Sigmoid colon (tissue), 7 donors: ENCODE data around the gene GDF7. TPM values are rescaled to one million over a fixed set of nuclear protein-coding genes. Genes with fewer than 3 reads are reported as not detected.

Source experiments
- DNase-seq: peaks from one replicate; pipeline ENCODE4 v3.0.0-alpha.2; 2019
- H3K27ac ChIP-seq, 4 donors: fragments of 200-600 bp; sonication (generic); one replicate each; pipeline ENCODE4 v1.5.1; 2016 to 2019; ENCODE audit warnings: mild to moderate bottlenecking in 1 of 4
- H3K27me3 ChIP-seq, 3 donors: fragments of 200-600 bp; sonication (generic); one replicate each; pipeline ENCODE4 v1.5.1; 2019; ENCODE audit warnings: mild to moderate bottlenecking in 1 of 3
- H3K36me3 ChIP-seq, 4 donors: fragments of 200-600 bp; sonication (generic); one replicate each; pipeline ENCODE4 v1.5.1; 2016 to 2019
- H3K4me1 ChIP-seq, 4 donors: fragments of 200-600 bp; sonication (generic); one replicate each; pipeline ENCODE4 v1.5.1; 2017 to 2019
- H3K4me3 ChIP-seq, 4 donors: fragments of 200-600 bp; sonication (generic); one replicate each; pipeline ENCODE4 v1.5.1; 2017 to 2019; ENCODE audit warnings: mild to moderate bottlenecking in 2 of 4, moderate library complexity in 1 of 4
- H3K9me3 ChIP-seq, 4 donors: fragments of 200-600 bp in 3 of 4; sonication (generic) in 3 of 4; one replicate each; pipeline versions ENCODE4 v1.5.1 to v1.6.1; 2013 to 2019
- EP300 ChIP-seq, 4 donors: sonication (generic); formaldehyde crosslinking; IDR thresholded peaks; one replicate each; pipeline ENCODE4 v1.6.1; 2017; ENCODE audit warnings: antibody characterized with exemption in 4 of 4
- POLR2A ChIP-seq, 2 donors: fragments of 450-650 bp; IDR thresholded peaks; one replicate each; pipeline ENCODE4 v1.6.1; 2016; ENCODE audit warnings: antibody characterized with exemption in 2 of 2, mild to moderate bottlenecking in 2 of 2, moderate library complexity in 2 of 2
- POLR2AphosphoS5 ChIP-seq, 4 donors: sonication (generic); formaldehyde crosslinking; IDR thresholded peaks; one replicate each; pipeline ENCODE4 v1.6.1; 2017; ENCODE audit warnings: antibody characterized with exemption in 4 of 4
- WGBS, 2 donors: extraction: QIAGEN DNeasy Blood & Tissue Kit; methylation state at CpG; one replicate each; pipeline ENCODE4 v1.1.7; 2013; 5-methylcytosine and 5-hydroxymethylcytosine counted together
- intact Hi-C: fragments of 100-400 bp; cut with DNase I; formaldehyde crosslinking; loops from one replicate; pipeline ENCODE4 v1.15.1; 2023
- polyA plus RNA-seq, 3 donors: library from polyadenylated mRNA; stranded (reverse); fragments of 200-250 nt; gene quantifications; one replicate each; pipeline ENCODE4 v1.2.3, GENCODE V29; 2013
- total RNA-seq, 4 donors: library from RNA; depleted of rRNA; stranded (reverse); fragments of >200 nt; gene quantifications; one replicate each; pipeline ENCODE4 v1.1.0, GENCODE V29; 2016
- TF ChIP-seq, protein P1 (sequence below), 4 experiments: fragments of 450-650 bp in 3 of 4; fragments of 200-600 bp in 1 of 4; IDR thresholded peaks; one replicate each; pipeline ENCODE4 v1.5.1; 2016 to 2019; ENCODE audit warnings: antibody characterized with exemption in 4 of 4, mild to moderate bottlenecking in 3 of 4, moderate library complexity in 2 of 4
- donor health status: healthy with polysubstance abuse.
- donor health status: Bipolar disorder and iron deficiency.
- donor health status: healthy.

The GDF7 gene
- total and polyA plus RNA-seq, 7 donors: under 0.01 to 1.6 (median 0.60) TPM

GRCh38 chr2:20619624-20620024, 47.3 kb upstream of the GDF7 start:
- H3K4me3 ChIP-seq: no peak overlapping the region
- intact Hi-C loops: no loop called here
- DNase-seq: peak; percentile 71
- TF ChIP-seq, protein P1, sequence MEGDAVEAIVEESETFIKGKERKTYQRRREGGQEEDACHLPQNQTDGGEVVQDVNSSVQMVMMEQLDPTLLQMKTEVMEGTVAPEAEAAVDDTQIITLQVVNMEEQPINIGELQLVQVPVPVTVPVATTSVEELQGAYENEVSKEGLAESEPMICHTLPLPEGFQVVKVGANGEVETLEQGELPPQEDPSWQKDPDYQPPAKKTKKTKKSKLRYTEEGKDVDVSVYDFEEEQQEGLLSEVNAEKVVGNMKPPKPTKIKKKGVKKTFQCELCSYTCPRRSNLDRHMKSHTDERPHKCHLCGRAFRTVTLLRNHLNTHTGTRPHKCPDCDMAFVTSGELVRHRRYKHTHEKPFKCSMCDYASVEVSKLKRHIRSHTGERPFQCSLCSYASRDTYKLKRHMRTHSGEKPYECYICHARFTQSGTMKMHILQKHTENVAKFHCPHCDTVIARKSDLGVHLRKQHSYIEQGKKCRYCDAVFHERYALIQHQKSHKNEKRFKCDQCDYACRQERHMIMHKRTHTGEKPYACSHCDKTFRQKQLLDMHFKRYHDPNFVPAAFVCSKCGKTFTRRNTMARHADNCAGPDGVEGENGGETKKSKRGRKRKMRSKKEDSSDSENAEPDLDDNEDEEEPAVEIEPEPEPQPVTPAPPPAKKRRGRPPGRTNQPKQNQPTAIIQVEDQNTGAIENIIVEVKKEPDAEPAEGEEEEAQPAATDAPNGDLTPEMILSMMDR (IDR thresholded peaks at IDR 0.05): no peak
- peak in 1 of 4 donors; percentile 21 for TF ChIP-seq EP300 (IDR thresholded peaks at IDR 0.05)
- no peaks in the 10 kb centered on the region for H3K9me3 ChIP-seq
- H3K4me1 ChIP-seq: peaks cover 0 to 77% (median 70%) of the 10 kb centered on the region in 4 donors
- H3K27me3 ChIP-seq: no peaks in the 10 kb centered on the region
- peaks cover 29 to 42% (median 36%) of the 10 kb centered on the region in 4 donors for H3K36me3 ChIP-seq
- peak overlapping the region; percentile 96 to 98 (median 98) for H3K27ac ChIP-seq
- WGBS, 2 donors: 91% methylated on average over 13 of the region's 13 CpGs

DNA sequence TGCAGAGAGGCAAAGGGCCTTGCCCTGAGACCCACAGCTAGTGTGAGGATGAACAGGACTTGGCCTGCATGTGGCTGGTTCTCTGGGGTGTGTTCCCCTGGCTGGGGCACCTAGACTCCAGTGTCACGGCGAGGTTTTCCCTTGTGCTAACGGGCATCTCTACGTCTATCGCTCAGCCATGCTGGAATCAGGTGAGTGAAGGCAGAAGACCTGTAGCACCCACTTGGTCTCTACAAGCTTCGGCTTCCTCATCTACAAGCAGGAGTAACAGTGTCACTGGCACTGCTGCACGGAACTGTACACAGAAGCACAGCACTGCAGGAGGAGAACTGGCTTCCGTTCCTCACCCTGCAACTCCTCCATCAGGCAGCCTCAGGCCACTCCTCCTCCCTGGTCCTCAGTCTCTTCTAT, 46.7 kb upstream of the GDF7 start:
- H3K36me3 ChIP-seq: peaks cover 32 to 44% (median 41%) of the 10 kb centered on the region in 4 donors
- peak overlapping the region; percentile 96 to 98 (median 98) for H3K27ac ChIP-seq
- peak; percentile 68 for DNase-seq
- WGBS, 2 donors: 95 to 96% methylated on average over 8 of the region's 8 CpGs
- H3K4me3 ChIP-seq: no peak overlapping the region
- intact Hi-C loops: no loop called here
- no peaks in the 10 kb centered on the region for H3K9me3 ChIP-seq
- TF ChIP-seq, protein P1 (IDR thresholded peaks at IDR 0.05): no peak
- TF ChIP-seq POLR2A (IDR thresholded peaks at IDR 0.05) (no peak), POLR2AphosphoS5 (IDR thresholded peaks at IDR 0.05) (no peak), EP300 (IDR thresholded peaks at IDR 0.05) (no peak)
- H3K27me3 ChIP-seq: no peaks in the 10 kb centered on the region
- peaks cover 0 to 73% (median 65%) of the 10 kb centered on the region in 4 donors for H3K4me1 ChIP-seq

DNA sequence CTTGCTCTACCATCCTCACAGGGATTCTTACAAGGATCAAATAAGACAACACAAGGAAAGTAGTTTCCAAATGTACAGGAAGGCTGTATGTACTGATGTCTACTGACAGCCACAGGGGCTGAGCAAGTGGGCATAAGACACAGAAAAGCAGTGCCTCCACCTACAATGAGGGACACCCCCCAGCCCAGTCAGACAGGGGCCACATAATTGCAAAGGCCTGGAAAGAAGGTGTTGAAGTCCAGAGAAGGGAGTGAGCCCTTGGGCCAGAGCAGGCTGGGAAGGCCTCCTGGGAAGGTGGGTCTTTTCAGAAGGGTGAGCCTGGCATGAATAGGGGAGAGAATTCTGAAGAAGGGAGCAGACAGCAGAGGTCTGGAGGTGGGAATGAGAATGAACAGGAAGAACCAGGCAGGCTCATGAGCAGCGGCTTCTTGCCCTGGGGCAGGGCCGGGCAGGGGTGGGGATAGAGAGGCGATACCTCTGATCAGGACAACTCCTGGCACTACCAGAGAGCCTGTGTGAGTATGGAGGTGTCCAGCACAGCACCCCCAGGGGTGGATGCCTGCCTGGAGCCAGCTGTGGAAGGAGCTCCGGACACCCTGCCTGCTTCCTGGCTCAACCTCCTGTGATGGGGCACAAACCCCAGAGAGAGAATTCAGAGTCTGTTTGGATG, 46.1 kb upstream of the GDF7 start:
- 81 to 86% methylated on average over 4 of the region's 4 CpGs for WGBS, 2 donors

GRCh38 chr2:20621366-20622295, 45.3 kb upstream of the GDF7 start:
- TF ChIP-seq EP300 (IDR thresholded peaks at IDR 0.05) (no peak), POLR2AphosphoS5 (IDR thresholded peaks at IDR 0.05) (no peak), POLR2A (IDR thresholded peaks at IDR 0.05) (no peak)
- TF ChIP-seq, protein P1 (IDR thresholded peaks at IDR 0.05): no peak
- intact Hi-C loops: no loop called here
- no peak overlapping the region for H3K4me3 ChIP-seq
- peaks cover 32 to 44% (median 41%) of the 10 kb centered on the region in 4 donors for H3K36me3 ChIP-seq
- H3K27ac ChIP-seq: peak overlapping the region; percentile 96 to 98 (median 98)
- DNase-seq: peak; percentile 56
- peaks cover 0 to 67% (median 61%) of the 10 kb centered on the region in 4 donors for H3K4me1 ChIP-seq
- no peaks in the 10 kb centered on the region for H3K27me3 ChIP-seq
- 86 to 89% methylated on average over 12 of the region's 12 CpGs for WGBS, 2 donors
- no peaks in the 10 kb centered on the region for H3K9me3 ChIP-seq

More for the DNA sequence above, 46.1 kb upstream of the GDF7 start:
- Histone ChIP-seq H3K27me3 (no peaks in the 10 kb centered on the region), H3K27ac (peak overlapping the region; percentile 96 to 98 (median 98)), H3K36me3 (peaks cover 32 to 44% (median 41%) of the 10 kb centered on the region in 4 donors), H3K4me1 (peaks cover 0 to 73% (median 63%) of the 10 kb centered on the region in 4 donors), H3K9me3 (no peaks in the 10 kb centered on the region), H3K4me3 (no peak overlapping the region)
- intact Hi-C loops: no loop called here
- DNase-seq: peak; percentile 61
- no peak for TF ChIP-seq POLR2AphosphoS5 (IDR thresholded peaks at IDR 0.05)
- TF ChIP-seq, protein P1 (IDR thresholded peaks at IDR 0.05): no peak
- no peak for TF ChIP-seq EP300 (IDR thresholded peaks at IDR 0.05)
- TF ChIP-seq POLR2A (IDR thresholded peaks at IDR 0.05): no peak
